ENCODE data around the gene RGS9. TPM values are rescaled to one million over a fixed set of nuclear protein-coding genes. Genes with fewer than 3 reads are reported as not detected.

RGS9 gene
- total RNA-seq, 2 donors from 2014 or later: 7.4 to 9.9 TPM

GRCh38 chr17:65219707-65220106 is 82.5 kb downstream of the RGS9 start:
- H3K27ac ChIP-seq: no peak overlapping the region
- DNase-seq: no peak
- TF ChIP-seq, protein P1, sequence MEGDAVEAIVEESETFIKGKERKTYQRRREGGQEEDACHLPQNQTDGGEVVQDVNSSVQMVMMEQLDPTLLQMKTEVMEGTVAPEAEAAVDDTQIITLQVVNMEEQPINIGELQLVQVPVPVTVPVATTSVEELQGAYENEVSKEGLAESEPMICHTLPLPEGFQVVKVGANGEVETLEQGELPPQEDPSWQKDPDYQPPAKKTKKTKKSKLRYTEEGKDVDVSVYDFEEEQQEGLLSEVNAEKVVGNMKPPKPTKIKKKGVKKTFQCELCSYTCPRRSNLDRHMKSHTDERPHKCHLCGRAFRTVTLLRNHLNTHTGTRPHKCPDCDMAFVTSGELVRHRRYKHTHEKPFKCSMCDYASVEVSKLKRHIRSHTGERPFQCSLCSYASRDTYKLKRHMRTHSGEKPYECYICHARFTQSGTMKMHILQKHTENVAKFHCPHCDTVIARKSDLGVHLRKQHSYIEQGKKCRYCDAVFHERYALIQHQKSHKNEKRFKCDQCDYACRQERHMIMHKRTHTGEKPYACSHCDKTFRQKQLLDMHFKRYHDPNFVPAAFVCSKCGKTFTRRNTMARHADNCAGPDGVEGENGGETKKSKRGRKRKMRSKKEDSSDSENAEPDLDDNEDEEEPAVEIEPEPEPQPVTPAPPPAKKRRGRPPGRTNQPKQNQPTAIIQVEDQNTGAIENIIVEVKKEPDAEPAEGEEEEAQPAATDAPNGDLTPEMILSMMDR (IDR thresholded peaks at IDR 0.05): no peak
- H3K27me3 ChIP-seq: no peaks in the 10 kb centered on the region
- no peaks in the 10 kb centered on the region for H3K9me3 ChIP-seq
- intact Hi-C loops (cut with DNase I): no loop called here
- H3K36me3 ChIP-seq: no peaks in the 10 kb centered on the region
- no peaks in the 10 kb centered on the region for H3K4me1 ChIP-seq
- no peak overlapping the region for H3K4me3 ChIP-seq
- no peak overlapping the region for H3K9ac ChIP-seq (ENCODE audit: low read depth in 2 of 2, low read length in 2 of 2)

- Histone ChIP-seq H3K9ac (ENCODE audit: low read depth in 2 of 2, low read length in 2 of 2) (no peak overlapping the region), H3K4me1 (no peaks in the 10 kb centered on the region), H3K9me3 (no peaks in the 10 kb centered on the region), H3K4me3 (no peak overlapping the region), H3K36me3 (no peaks in the 10 kb centered on the region), H3K27me3 (no peaks in the 10 kb centered on the region), H3K27ac (no peak overlapping the region)
- no peak for DNase-seq
- intact Hi-C loops (cut with DNase I): no loop called here
- TF ChIP-seq, protein P1 (IDR thresholded peaks at IDR 0.05): no peak
These were observed 83.6 kb downstream of the RGS9 start for GRCh38 chr17:65220732-65221131.

DNA sequence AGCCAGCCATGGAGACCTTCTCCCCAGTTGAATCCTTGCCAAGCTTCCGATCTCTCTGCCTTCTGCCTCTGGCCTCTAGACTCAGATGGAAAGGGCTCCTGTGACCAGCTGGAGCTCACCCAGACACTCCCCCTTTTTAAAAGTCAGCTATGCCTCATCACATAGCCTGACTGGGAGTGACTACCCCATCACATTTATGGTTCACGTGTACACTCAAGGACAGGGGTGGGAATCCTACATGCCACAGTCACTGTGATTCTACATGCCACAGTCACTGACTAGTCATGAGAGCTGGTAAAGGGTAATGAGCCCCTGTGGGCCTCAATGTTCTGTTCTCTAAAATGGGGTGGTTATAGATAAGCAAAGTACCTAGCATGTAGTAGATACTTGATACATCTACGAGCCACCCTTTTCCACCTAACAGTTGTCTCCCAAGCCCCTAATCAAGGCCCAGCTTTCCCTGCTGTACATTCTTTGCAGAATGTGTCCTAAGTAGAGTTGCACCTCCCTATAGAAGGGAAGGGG is 85.1 kb downstream of the RGS9 start:
- H3K27me3 ChIP-seq: no peaks in the 10 kb centered on the region
- intact Hi-C loops (cut with DNase I): no loop called here
- H3K4me1 ChIP-seq: no peaks in the 10 kb centered on the region
- H3K9ac ChIP-seq (ENCODE audit: low read depth in 2 of 2, low read length in 2 of 2): no peak overlapping the region
- no peak overlapping the region for H3K4me3 ChIP-seq
- TF ChIP-seq, protein P1 (IDR thresholded peaks at IDR 0.05): no peak
- no peak overlapping the region for H3K27ac ChIP-seq
- no peaks in the 10 kb centered on the region for H3K9me3 ChIP-seq
- H3K36me3 ChIP-seq: no peaks in the 10 kb centered on the region
- DNase-seq: no peak

GRCh38 chr17:65225061-65225460 is 87.9 kb downstream of the RGS9 start:
- H3K9me3 ChIP-seq: no peaks in the 10 kb centered on the region
- no peak overlapping the region for H3K4me3 ChIP-seq
- H3K27me3 ChIP-seq: no peaks in the 10 kb centered on the region
- no peak overlapping the region for H3K27ac ChIP-seq
- no peaks in the 10 kb centered on the region for H3K36me3 ChIP-seq
- H3K4me1 ChIP-seq: no peaks in the 10 kb centered on the region
- H3K9ac ChIP-seq (ENCODE audit: low read depth in 2 of 2, low read length in 2 of 2): no peak overlapping the region
- DNase-seq: no peak
- TF ChIP-seq, protein P1 (IDR thresholded peaks at IDR 0.05): no peak
- intact Hi-C loops (cut with DNase I): no loop called here

- Histone ChIP-seq H3K27ac (no peak overlapping the region), H3K9ac (ENCODE audit: low read depth in 2 of 2, low read length in 2 of 2) (no peak overlapping the region), H3K4me3 (no peak overlapping the region), H3K4me1 (no peaks in the 10 kb centered on the region), H3K9me3 (no peaks in the 10 kb centered on the region), H3K27me3 (no peaks in the 10 kb centered on the region), H3K36me3 (no peaks in the 10 kb centered on the region)
- DNase-seq: no peak
- TF ChIP-seq, protein P1 (IDR thresholded peaks at IDR 0.05): no peak
- intact Hi-C loops (cut with DNase I): no loop called here
These were observed 89.1 kb downstream of the RGS9 start for GRCh38 chr17:65226227-65226626.
